Gastroesophageal sphincter (tissue), 3 donors: ENCODE results near the gene FMNL3.

Experiments
- EP300 ChIP-seq: sonication (generic); formaldehyde crosslinking; IDR thresholded peaks from one replicate; pipeline ENCODE4 v1.6.1; 2017; ENCODE audit warnings: antibody characterized with exemption, mild to moderate bottlenecking
- POLR2A ChIP-seq, 2 donors: fragments of 450-650 bp; IDR thresholded peaks; one replicate each; pipeline ENCODE4 v1.6.1; 2017; ENCODE audit warnings: antibody characterized with exemption in 2 of 2, mild to moderate bottlenecking in 2 of 2, moderate library complexity in 1 of 2
- POLR2AphosphoS5 ChIP-seq: sonication (generic); formaldehyde crosslinking; IDR thresholded peaks from one replicate; pipeline ENCODE4 v1.6.1; 2017; ENCODE audit warnings: antibody characterized with exemption
- TF ChIP-seq, protein P1 (sequence below), 4 experiments: fragments of 200-600 bp in 2 of 4; fragments of 450-650 bp in 2 of 4; sonication (generic) in 1 of 4; IDR thresholded peaks; one replicate each; pipeline ENCODE4 v1.5.1; 2017 to 2019; ENCODE audit warnings: antibody characterized with exemption in 4 of 4, mild to moderate bottlenecking in 2 of 4, moderate library complexity in 2 of 4

DNA sequence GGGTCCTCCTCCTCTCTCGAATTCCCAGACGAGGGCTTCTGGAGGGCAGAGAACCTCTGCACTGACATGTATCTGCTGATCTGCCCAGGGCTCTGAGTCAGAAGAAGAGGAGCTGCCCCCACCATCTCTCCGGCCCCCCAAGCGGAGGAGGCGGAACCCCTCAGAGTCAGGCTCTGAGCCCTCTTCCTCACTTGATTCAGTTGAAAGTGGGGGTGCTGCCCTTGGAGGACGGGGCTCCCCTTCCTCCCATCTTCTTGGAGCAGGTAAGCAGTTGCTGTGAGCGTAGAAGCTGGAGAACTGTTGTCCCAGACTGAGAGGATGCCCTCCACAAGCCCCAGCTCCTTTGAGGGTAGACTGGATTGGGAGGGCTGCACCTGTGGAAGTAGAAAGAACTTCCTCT is 64.1 kb downstream of the FMNL3 start:
- TF ChIP-seq POLR2A (IDR thresholded peaks at IDR 0.05): no peak
- TF ChIP-seq, protein P1, sequence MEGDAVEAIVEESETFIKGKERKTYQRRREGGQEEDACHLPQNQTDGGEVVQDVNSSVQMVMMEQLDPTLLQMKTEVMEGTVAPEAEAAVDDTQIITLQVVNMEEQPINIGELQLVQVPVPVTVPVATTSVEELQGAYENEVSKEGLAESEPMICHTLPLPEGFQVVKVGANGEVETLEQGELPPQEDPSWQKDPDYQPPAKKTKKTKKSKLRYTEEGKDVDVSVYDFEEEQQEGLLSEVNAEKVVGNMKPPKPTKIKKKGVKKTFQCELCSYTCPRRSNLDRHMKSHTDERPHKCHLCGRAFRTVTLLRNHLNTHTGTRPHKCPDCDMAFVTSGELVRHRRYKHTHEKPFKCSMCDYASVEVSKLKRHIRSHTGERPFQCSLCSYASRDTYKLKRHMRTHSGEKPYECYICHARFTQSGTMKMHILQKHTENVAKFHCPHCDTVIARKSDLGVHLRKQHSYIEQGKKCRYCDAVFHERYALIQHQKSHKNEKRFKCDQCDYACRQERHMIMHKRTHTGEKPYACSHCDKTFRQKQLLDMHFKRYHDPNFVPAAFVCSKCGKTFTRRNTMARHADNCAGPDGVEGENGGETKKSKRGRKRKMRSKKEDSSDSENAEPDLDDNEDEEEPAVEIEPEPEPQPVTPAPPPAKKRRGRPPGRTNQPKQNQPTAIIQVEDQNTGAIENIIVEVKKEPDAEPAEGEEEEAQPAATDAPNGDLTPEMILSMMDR (IDR thresholded peaks at IDR 0.05): no peak
- no peak for TF ChIP-seq POLR2AphosphoS5
- TF ChIP-seq EP300: no peak
